Panc1 (cell line): ENCODE results near the gene SAP30BP. TPM values are rescaled to one million over a fixed set of nuclear protein-coding genes. Genes with fewer than 3 reads are reported as not detected.

Experiments
- ATAC-seq: fragments of 200-7000 bp; cut with Tn5 transposase; 2 replicates; pipeline ENCODE4 v1.9.1; 2020; ENCODE audit warnings: mild to moderate bottlenecking, moderate library complexity
- BruUV-seq: library from RNA; stranded (reverse); fragments of 400-500 nt; replicated peaks from 2 replicates; lab custom pipeline; 2021; lab: Mats Ljungman, UMichigan
- CTCF ChIA-PET: fragments of 300-600 bp; sonication (Branson Sonifier 250); formaldehyde crosslinking; loops from one replicate; lab custom pipeline; 2022; ENCODE audit warnings: antibody characterized with exemption; lab: Charles Lee
- POLR2A ChIA-PET: fragments of 300-600 bp; sonication (Branson Sonifier 250); formaldehyde crosslinking; loops from one replicate; lab custom pipeline; 2022; ENCODE audit warnings: antibody characterized with exemption; lab: Charles Lee
- DNase-seq: peaks from one replicate; pipeline ENCODE4 v3.0.0-alpha.2; 2010; ENCODE audit warnings: low read depth, low spot score
- H3K27ac ChIP-seq: 2 replicates; pipeline ENCODE4 v1.5.1; 2011; ENCODE audit warnings: mild to moderate bottlenecking, low read length, inconsistent platforms
- H3K27me3 ChIP-seq: fragments of 200-500 bp; sonication (Bioruptor generic); 2 replicates; pipeline ENCODE4 v1.6.0; 2014; ENCODE audit warnings: low read length, inconsistent platforms; ENCODE audit not compliant: control insufficient read depth, insufficient read depth
- H3K36me3 ChIP-seq: fragments of 200-500 bp; sonication (Bioruptor generic); 2 replicates; pipeline ENCODE4 v1.5.1; 2014; ENCODE audit warnings: inconsistent platforms, mild to moderate bottlenecking, low read length, moderate library complexity; ENCODE audit not compliant: control insufficient read depth, insufficient read depth
- H3K4me1 ChIP-seq: 2 replicates; pipeline ENCODE4 v1.5.1; 2011; ENCODE audit warnings: inconsistent platforms, mild to moderate bottlenecking, low read length, moderate library complexity; ENCODE audit not compliant: control insufficient read depth, insufficient read depth
- H3K4me3 ChIP-seq, 2 experiments: 2 replicates each; pipeline ENCODE4 v1.5.1; 2011 to 2012; ENCODE audit warnings: low read depth in 2 of 2, low read length in 2 of 2, mild to moderate bottlenecking in 2 of 2, inconsistent platforms in 1 of 2, moderate library complexity in 1 of 2
- H3K9me3 ChIP-seq: fragments of 200-500 bp; sonication (Bioruptor generic); 2 replicates; pipeline ENCODE4 v1.5.1; 2014; ENCODE audit warnings: low read depth, mild to moderate bottlenecking, inconsistent platforms, low read length, moderate library complexity; ENCODE audit not compliant: control insufficient read depth, insufficient read depth
- CTCF ChIP-seq: fragments of 450-650 bp; IDR thresholded peaks from 2 replicates; pipeline ENCODE4 v1.5.1; 2017; ENCODE audit warnings: mild to moderate bottlenecking
- POLR2AphosphoS5 ChIP-seq: IDR thresholded peaks from 2 replicates; pipeline ENCODE4 v1.6.1; 2012; ENCODE audit warnings: mild to moderate bottlenecking, low read depth, low read length, moderate library complexity
- REST ChIP-seq, 2 experiments: IDR thresholded peaks; 2 replicates each; pipeline ENCODE4 v1.6.1; 2011 to 2012; ENCODE audit warnings: low read depth in 2 of 2, control low read depth in 1 of 2, low read length in 1 of 2, mild to moderate bottlenecking in 1 of 2, moderate library complexity in 1 of 2; ENCODE audit not compliant: insufficient read depth in 1 of 2
- SIN3A ChIP-seq: IDR thresholded peaks from 2 replicates; pipeline ENCODE4 v1.6.1; 2012; ENCODE audit warnings: low read depth, mild to moderate bottlenecking, low read length, moderate library complexity, borderline replicate concordance; ENCODE audit not compliant: insufficient read depth
- TCF7L2 ChIP-seq: IDR thresholded peaks from 2 replicates; pipeline ENCODE4 v1.6.1; 2011; ENCODE audit warnings: mild to moderate bottlenecking, low read depth, low read length, inconsistent platforms
- in situ Hi-C: cut with HindIII; loops from 2 replicates; pipeline ENCODE4 v1.10.0; 2016; ENCODE audit warnings: low sequenced_read_pairs, low pct_unique_long_range_greater_than_20kb
- intact Hi-C: fragments of 100-400 bp; cut with micrococcal nuclease; formaldehyde crosslinking; loops from one replicate; pipeline ENCODE4 v1.10.0; 2022; ENCODE audit not compliant: unreplicated experiment
- total RNA-seq: library from RNA; stranded (reverse); gene quantifications from one replicate; pipeline ENCODE4 v1.2.1, GENCODE V29; 2021; ENCODE audit not compliant: unreplicated experiment

Gene SAP30BP
- total RNA-seq, 1 experiment from 2014 or later: 138 TPM

- Histone ChIP-seq H3K9me3 (no peaks in the 10 kb centered on the region), H3K27ac (no peak overlapping the region), H3K36me3 (no peaks in the 10 kb centered on the region), H3K27me3 (no peaks in the 10 kb centered on the region), H3K4me1 (peaks cover 5% of the 10 kb centered on the region), H3K4me3 (no peak overlapping the region)
- intact Hi-C loops: no loop called here
- ChIA-PET POLR2A (no interaction called here), CTCF (interaction anchor here (1.0 kb wide), 2 partner anchors 17 to 100 kb away, joined by 3 to 4 read pairs; no protein-coding TSS in a partner anchor)
- TF ChIP-seq POLR2AphosphoS5: no peak
- TF ChIP-seq REST (IDR thresholded peaks at IDR 0.05; ENCODE audit: insufficient read depth in 1 of 2, low read depth in 2 of 2, low read length in 1 of 2): no peak
- TF ChIP-seq CTCF: no peak
- TF ChIP-seq SIN3A: no peak
- TF ChIP-seq TCF7L2: no peak
- DNase-seq (no peak), ATAC-seq (no peak)
- BruUV-seq: no TSS peak
- in situ Hi-C loops: no loop called here
Measured at GRCh38 chr17:75649687-75650086, 17.5 kb upstream of the SAP30BP start.

- TF ChIP-seq CTCF: no peak
- POLR2A ChIA-PET: no interaction called here
- intact Hi-C loops (no loop called here), in situ Hi-C loops (no loop called here)
- ATAC-seq (no peak), DNase-seq (no peak)
- Histone ChIP-seq H3K27ac (no peak overlapping the region), H3K9me3 (no peaks in the 10 kb centered on the region), H3K4me1 (no peaks in the 10 kb centered on the region; the same call in 1 of the 2 replicates), H3K4me3 (no peak overlapping the region), H3K36me3 (no peaks in the 10 kb centered on the region), H3K27me3 (no peaks in the 10 kb centered on the region)
- no TSS peak for BruUV-seq
- CTCF ChIA-PET: interaction anchor here (0.6 kb wide), 1 partner anchor 14 kb away, joined by 3 read pairs; no protein-coding TSS in a partner anchor
Measured at GRCh38 chr17:75650874-75651273, 16.3 kb upstream of the SAP30BP start.
